Putamen (tissue), 1 donor: ENCODE measurements around the gene PGLYRP4.

ENCODE experiments used
- DNase-seq: peaks from one replicate; pipeline ENCODE4 v3.0.0-alpha.2; 2016; ENCODE audit warnings: low spot score

The PGLYRP4 gene

DNA sequence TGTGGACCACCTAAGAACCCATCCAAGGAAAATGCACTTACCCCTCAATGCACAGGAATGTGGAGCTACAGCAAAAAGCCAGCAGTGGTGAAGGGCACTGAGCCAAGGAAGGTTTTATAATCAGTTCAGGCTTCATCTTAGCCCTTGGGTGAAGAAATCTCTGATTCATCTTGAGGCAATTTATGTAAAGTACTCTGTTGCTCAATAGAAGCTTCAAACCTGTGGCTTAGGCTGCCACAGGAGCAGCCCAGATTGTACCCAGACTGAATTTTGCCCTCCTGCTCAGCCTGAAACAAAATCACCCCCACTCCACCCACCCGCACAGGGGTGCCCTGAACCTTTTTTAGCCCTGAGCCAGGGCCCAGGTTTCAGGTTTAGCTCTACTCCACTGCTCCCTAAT, 26.9 kb upstream of the PGLYRP4 start, which contains the start of gene S100A12:
TSS of gene S100A12 (minus strand) at position 111 of the 400 bp plus-strand sequence. CDS start 1,029 bp downstream, outside the sequence.
- peak; percentile 18 for DNase-seq

DNA sequence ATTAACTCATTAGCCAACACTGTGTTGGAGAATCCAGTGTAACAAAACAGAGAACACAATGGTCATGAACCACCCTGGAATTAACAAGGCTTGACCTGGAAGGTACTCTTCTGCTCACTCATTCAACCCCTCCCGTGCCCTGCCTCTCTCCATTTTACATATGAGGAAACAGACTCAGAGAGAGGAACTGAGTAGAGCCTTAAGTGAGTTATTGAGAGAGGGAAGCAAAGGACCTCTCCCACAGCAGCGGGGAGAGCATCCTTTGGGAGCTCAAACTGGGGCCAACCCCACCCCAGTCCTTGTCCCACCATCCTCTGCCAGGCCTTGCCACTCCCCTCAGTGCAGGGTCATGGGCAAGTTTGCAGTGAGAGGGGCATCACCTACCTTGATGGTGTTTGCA, 25.4 kb upstream of the PGLYRP4 start:
- DNase-seq: no peak

DNA sequence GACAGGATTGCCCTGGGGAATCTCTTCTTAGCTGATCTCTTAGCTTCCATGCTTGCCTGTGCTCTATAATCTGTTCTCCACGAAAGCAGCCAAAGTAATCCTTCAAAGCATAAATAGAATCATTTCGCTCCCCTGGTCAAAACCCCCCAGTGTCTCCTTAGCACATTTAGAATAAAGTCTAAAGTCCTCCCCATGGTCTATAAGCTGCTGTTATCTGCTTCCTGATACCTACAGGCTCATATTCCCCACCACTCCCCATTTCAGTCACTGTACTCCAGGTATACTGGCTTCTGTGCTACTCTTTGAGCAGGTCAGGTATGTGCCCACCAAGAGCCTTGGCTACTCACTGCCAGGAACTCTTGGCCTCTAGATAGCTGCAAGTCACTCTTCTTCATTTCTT, 23.9 kb upstream of the PGLYRP4 start:
- no peak for DNase-seq

DNA sequence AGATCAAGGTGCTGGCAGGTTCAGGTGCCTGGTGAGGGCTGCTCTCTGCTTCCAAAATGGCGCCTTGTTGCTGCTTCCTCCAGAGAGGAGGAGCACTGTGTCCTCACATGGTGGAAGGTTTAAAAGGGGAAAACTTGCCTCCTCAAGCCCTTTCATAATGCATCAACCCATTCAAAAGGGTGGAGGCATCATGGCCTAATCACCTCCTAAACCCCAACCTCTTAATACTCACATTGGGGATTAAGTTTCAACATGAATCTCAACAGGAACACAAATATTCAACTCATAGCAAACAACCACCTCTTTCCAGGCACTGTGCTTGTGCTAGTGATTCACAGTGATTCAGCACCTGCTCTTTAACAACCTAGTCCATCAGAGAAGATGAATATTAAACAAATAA, 22.6 kb upstream of the PGLYRP4 start:
- no peak for DNase-seq

DNA sequence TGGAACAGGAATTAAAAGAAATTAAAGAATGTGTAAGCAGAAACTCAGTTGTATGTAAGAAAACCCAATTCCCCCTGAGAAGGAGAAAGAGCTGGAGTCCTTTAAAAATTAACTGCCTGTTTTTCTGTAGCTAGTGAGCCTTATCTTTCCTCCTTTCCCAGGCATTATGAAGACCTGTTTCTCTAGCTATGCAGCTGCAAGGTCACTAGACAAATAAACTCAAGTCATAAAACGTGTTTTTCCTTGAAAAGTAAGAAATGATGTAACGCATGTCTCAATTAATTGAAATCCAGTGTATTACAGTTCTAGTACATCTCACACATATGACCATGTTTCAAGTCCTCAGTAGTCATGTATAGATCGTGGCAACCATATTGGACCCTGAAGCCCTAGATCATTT, 21.5 kb upstream of the PGLYRP4 start:
- no peak for DNase-seq

DNA sequence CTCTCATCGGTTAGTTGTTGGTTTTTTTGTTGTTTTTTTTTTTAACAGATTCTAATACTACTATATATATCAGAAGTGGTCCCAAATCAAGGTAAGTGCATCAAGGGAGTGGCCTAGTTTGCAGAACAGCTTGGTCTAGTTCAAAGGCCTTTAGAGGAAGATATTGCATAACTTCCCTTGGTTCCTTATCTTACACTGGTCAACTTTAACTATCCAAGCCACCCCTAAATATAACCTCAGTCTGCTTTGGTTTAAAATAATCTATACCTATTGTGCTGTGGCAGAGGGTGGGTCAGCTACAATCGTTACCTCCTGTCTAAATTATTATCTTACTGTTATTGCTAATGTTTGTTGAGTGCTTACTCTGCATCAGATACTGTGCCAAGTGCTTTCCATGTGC, 19.9 kb upstream of the PGLYRP4 start:
- DNase-seq: no peak

DNA sequence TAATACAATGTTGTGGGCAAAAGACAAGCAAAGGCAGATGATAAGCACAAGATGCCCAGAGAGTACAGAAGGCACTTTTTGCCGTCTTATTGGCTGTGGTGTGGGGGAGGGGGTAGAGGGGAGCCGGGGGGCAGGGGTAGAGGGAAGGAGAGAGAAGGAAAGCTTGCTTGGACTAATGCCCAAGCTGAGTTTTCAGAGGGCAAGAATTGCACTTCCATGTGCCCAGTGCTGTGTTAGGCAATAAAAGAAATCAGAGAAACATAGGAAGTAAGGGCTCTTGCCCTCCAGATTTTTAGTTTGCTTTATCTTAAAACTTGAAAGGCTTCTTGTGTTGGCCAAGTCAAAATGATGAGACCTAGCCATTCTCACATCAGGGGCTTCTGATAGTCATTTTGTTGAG, 18.4 kb upstream of the PGLYRP4 start:
- DNase-seq: no peak

DNA sequence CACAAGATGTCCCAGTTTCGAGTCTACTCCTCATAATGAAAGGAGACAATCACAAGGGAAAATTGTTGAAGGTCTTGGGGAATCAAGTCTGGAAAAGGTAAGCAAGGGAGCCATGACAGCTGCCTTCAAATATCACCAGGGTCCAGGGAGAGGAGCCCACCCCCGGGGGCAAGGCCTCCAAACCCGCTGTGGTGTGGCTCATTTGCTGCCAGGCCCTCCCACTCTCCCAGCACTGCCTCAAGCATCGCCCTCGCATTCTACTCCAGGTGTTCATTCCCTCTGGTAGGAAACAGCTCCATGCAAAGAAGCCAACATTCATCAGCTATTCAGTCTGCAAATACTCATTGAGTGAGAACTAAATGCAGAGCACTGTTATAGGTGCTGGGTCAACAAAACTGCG, 17.6 kb upstream of the PGLYRP4 start:
- no peak for DNase-seq

DNA sequence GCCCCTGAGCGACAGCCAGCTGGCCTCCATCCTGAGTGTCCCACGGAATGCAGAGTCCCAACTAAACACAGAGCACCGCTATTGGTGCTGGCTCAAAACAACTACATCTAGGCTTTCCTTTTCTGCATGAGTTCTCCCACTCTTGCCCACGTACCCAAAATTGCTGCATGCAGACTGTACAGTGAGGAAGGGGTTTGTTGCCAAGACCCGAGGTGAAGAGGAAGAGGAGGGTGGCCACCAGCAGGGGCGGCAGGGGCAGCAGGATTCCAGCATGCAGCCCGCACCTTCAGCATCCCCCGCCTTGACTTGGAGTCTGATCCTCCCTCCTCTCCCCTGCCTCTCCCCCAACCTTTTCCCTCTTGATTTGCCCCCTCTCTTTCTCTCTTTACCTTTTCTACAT, 17.1 kb upstream of the PGLYRP4 start:
- no peak for DNase-seq

DNA sequence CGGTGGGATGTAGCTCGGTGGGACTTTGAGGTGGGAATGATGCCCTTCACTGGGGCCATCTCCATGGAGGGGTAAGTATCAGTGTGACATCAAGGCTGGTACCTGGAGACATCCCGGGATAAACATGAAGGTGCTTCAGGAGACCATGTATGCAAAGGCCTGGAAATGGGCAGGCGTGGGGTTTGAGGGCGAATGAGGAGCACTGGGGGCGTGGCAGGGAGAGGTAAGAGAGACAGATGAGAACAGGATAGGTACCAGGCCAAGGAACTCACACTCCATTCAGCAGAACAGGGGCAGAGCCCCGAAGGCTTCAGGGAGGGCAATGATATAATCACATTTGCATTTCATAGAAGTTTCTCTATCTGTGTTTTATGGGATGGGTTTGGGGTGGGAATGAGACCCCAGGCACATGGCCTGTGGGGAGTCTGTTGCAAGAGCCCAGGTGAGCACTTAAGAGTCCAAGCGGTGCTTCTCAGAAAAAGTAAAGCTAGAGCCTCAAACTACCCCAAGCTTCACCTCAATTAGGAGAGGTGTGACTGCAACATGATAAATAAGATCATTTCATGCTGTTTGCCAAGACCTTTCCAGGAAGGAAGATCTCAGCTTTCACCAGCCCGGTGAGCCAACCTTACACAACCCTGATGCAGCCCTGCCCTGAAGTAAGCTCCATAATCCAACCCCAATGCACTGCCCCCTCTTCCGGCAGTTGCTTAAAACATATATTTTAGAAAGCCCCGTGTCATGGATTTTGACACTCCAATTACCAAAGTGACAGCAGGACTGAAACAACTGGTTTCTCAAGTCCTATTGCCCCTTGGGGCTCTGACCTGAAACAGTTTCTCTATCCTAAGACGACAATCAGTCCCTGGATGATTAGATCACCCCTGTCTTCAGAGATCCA, 16.4 kb upstream of the PGLYRP4 start:
- DNase-seq: no peak

DNA sequence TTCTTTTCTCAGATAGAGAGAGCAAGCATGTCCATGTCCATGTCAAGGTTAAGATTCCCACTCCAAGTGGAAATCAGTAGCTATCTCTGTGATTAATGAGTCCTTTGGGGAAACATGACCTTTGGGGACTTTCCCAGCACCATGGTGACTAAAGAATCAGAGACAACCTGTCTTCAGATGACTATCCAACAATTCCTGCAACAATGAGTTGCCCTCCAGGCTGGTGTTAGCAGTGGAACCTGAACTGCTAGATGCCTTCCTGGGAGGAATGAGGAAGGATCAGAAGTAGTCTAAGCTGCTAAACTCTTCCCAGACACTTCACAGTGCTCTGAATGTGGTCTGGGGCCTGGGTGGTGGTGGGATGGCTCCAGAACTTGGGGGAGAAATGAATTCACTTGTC, 15.5 kb upstream of the PGLYRP4 start:
- DNase-seq: no peak

DNA sequence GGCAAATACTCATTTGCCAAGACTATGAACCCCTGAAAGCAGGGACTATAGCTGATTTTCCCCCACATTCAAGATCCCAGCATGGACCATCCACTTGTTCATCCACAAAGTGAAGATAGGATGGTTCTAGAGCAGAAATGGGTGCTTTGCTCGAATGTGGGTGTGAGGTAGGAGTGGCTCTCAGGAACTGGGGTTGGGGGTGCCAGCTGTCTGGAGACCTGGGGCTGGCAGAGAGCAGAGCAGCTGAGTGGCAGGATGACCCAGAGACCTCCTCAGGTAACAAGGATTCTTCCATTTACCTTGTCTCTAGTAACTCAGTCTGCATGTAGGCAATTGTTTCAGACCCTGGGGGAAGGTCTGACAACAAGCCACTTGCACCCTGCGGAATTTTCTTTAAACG, 15.0 kb upstream of the PGLYRP4 start:
- no peak for DNase-seq

DNA sequence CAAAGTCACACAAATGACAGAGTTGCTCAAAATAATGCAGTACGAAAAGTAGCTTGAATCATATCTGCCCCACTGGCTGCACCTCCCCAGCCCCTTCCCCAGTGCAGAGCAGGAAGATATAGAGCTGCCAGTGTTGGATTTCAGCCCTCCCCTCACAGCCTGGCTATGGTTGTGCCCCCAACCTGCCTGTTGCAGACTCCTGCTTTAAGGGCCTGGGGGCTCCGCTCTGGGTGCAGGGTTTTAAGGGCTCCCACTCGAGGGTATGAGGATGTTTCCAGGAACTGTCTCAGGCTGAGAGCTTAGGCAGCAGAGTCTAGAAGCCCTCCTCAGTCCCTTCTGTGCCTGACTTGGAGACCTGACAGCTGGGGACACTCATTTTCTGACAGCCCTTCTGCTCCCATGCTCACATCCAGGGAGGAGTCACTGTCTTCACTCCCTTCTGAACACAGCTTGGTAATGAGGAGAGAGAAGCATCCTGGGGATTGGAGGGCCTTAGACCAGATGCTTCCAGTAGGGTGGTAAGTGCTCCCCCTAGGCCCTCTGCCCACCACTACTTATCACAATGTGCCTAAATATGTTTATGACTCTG, 13.6 kb upstream of the PGLYRP4 start:
- no peak for DNase-seq

DNA sequence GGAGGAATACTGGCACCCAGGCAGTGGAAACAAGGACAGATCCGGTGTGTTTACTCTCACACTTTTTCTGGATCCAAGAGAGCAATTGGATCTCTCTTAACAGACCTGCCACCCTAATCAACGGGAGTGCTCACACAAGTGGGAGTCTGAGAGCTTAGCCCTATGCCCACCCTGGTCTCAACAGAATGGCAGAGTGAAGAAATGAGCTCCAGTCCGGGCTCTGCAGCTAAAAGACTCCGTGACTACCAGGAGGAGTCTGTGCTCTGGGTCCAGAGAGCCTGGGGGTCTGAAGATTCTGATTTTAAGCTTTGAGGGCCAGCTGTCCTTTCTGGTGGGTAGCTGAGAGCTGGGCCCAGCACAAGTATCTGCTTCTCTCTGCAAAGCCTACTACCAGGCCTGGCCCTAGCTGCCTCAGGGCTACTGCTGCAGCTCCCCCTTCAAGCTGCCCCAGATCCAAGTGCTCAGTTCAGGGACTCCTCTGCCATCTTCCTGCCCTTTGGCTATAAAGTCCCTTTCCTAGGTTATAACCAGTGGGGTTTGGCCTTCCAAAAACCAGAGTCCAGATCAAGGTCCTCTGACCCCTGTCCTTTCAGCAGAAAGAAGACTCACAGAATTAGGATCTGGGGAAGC, 13.0 kb upstream of the PGLYRP4 start:
- no peak for DNase-seq

DNA sequence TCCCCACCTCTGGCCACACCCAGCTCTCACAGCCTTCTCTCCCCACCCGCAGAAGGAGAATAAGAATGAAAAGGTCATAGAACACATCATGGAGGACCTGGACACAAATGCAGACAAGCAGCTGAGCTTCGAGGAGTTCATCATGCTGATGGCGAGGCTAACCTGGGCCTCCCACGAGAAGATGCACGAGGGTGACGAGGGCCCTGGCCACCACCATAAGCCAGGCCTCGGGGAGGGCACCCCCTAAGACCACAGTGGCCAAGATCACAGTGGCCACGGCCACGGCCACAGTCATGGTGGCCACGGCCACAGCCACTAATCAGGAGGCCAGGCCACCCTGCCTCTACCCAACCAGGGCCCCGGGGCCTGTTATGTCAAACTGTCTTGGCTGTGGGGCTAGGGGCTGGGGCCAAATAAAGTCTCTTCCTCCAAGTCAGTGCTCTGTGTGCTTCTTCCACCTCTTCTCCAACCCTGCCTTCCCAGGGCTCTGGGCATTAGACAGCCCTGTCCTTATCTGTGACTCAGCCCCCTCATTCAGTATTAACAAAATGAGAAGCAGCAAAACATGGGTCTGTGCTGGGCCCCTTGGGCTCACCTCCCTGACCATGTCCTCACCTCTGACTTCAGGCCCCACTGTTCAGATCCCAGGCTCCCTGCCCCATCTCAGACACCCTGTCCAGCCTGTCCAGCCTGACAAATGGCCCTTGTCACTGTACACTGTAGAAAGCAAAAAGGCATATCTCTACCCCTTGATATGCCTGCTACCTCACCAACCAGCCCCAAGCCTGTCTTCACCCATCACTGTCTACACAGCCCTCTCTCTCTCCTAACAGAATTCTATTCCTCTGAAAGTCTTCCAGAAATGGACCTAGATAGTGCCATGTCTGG, 12.2 kb upstream of the PGLYRP4 start:
- no peak for DNase-seq

DNA sequence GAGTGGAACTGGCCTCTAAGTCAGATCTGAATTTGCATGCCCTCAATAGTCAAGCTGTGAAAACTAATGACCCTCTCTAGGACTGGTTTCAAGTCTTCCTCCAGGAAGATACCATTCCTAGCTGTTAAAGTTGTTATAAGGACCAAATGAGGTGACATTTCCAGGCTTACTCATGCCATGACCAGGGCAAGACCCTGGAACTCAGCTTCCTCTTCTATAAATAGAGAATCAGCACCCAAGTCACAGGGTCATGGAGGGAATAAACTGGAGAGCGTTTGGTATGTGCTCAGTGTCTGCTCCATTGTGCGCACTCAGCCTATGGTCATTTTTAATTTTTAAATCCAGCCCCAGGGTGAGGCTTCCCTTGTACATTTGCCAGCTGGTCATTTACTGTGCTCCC, 11.5 kb upstream of the PGLYRP4 start:
- no peak for DNase-seq

DNA sequence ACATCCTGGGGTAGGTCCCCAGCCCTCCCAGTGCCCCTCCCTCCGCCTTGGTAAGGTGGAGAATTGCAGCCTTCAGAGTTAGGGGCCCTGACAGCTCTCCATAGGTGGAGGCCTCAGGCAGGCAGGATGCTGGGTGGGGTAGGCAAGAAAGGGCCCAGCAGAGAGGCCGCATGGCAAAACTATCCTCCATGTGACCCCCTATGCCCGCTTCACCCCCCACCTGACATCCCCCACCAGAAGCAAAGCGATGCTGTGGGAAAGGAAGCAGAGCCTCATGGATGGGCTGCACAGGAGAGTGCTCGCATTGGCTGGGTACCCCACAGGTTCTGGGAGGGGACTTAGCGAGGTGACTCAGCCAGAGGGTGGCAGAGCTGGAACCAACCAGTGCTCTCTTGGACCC, 10.6 kb upstream of the PGLYRP4 start:
- no peak for DNase-seq

DNA sequence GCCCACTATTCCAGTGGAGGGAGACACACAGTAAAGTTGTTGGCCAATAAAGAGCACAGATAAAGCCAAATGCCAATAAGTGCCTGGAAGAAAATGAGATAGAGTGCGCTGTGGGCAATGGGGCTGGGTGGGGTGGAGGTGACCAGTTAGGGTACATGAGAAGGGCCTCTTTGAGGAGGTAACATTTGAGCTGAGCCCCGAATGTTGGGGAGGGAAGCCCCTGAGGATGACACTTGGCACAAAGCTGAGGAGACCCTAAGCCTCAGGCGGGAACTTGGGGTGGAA, 10.0 kb upstream of the PGLYRP4 start:
- no peak for DNase-seq

DNA sequence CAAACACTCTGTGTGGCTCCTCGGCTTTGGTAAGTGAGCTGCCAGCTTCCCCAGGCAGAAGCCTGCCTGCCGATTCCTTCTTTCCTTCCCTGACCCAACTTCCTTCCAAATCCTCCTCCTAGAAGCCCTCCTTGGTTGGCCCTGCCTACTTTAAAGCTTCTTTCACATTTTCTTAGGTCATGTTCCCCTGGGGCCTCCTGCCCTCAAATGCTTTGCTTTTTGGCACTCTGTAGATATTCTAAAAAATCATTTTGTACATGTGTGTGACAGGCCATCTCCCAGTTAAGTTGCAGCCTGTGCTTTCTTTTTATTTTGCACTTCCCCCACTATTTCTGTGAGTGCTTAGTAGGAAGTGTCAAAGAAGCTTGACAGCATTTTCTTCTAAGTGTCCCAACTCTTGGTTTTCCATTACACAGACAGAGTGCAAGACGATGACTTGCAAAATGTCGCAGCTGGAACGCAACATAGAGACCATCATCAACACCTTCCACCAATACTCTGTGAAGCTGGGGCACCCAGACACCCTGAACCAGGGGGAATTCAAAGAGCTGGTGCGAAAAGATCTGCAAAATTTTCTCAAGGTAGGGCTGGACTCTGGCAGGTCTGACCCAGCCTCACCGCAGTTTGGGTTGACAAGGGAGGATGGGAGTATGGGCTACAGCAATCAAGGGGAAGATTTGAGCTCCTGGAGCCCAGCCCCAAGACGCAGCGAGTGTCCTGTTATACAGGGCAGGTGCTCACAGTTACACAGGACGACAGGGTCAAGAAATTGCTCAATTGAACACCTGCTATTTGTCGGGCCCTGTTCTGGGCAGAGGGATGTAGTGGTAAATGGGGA, 9.4 kb upstream of the PGLYRP4 start, which contains the start of gene S100A9:
TSS of gene S100A9 (plus strand) at position 2 of the 838 bp plus-strand sequence. CDS start at position 432, 430 bp downstream.
- no peak for DNase-seq

DNA sequence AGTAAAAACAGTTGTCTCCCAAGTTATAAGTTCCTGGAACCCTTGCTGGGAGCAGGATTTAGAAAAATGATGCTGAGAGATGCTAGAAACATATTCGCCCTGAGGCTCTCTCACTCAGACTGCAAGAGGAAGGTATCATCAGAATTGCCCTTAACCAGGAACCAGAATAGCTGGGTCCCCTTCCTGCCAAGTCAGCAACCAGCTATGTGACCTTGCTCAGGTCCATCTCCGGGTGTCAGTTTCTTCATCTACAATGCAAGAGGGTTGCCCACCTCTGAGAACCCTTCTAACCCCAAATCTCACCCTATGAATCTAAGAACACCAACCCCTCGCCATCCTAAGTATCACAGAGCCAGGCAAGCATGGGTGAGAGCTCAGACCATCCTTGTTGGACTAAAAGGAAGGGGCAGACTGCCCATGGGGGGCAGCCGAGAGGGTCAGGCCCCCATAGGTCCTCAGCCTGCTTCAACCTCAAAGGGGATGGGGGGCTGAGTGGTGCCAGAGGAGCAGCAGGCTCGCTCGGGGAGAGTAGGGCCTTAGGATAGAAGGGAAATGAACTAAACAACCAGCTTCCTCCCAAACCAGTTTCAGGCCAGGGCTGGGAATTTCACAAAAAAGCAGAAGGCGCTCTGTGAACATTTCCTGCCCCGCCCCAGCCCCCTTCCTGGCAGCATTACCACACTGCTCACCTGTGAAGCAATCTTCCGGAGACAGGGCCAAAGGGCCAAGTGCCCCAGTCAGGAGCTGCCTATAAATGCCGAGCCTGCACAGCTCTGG, 8.6 kb upstream of the PGLYRP4 start:
- no peak for DNase-seq
